GM13976 (cell line): ENCODE results near the gene MYRF.

Experiments used
- DNase-seq: peaks from one replicate; pipeline ENCODE4 v3.0.0; 2012; ENCODE audit warnings: low spot score
- CTCF ChIP-seq: IDR thresholded peaks from 2 replicates; pipeline ENCODE4 v1.5.1; 2012; ENCODE audit warnings: borderline replicate concordance, mild to moderate bottlenecking; ENCODE audit not compliant: insufficient read depth; ENCODE audit errors: extremely low read depth, missing control alignments, control extremely low read depth
- in situ Hi-C: fragments of 300-500 bp; cut with MboI; formaldehyde crosslinking; loops from one replicate; pipeline ENCODE4 v1.12.0; 2022; ENCODE audit warnings: low sequenced_read_pairs, mixed read lengths, inconsistent platforms; ENCODE audit not compliant: unreplicated experiment

The MYRF gene

GRCh38 chr11:61799665-61800284, 47.3 kb downstream of the MYRF start:
- no peak for DNase-seq
- TF ChIP-seq CTCF = no peak
- in situ Hi-C loops = loop anchor here (10.0 kb wide), 1 partner anchor 275 kb away; no protein-coding TSS in a partner anchor

DNA sequence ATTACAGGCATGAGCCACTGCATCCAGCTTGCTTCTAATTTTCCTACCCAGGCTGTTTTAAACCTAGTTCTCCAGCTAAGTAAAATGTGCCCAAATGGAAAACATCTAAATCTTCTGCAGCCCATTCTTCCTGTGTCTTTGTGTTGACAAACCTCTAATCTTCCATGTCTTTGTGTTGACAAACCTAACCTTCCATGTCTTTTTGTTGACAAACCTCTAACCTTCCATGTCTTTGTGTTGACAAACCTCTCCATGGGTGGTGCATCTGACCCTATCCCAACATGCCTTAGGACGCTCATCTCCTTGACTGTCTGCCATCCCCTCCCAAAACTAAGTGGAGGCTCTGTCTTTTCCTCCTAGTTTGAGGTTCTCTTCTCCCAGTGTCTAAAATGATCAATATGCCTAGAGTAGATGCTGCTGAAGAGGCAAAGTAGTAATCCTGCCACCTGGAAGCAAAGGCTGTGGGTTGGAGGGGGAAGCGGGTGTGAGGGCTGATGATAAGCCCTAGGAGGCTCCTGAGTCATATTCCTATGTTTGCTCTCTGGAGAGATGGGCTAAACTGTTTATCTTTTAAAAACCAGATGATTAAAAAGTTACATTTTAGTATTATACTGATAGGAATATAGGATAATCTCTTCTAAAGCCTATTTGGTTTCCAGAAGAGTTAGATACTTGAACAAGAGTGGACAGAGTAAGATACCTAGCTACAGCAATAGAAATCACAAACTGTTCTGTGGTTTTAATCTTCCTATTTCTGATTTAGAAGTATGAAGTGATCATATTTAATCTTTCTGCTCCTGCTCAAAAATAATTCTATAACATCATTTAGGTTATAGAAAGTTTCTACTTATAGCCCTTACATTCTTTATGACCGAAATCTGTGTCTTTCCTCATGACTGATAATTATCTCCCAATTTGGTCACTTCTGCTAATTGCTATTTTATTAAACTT, 48.2 kb downstream of the MYRF start:
- DNase-seq = no peak
- in situ Hi-C loops = no loop called here
- TF ChIP-seq CTCF = no peak

DNA sequence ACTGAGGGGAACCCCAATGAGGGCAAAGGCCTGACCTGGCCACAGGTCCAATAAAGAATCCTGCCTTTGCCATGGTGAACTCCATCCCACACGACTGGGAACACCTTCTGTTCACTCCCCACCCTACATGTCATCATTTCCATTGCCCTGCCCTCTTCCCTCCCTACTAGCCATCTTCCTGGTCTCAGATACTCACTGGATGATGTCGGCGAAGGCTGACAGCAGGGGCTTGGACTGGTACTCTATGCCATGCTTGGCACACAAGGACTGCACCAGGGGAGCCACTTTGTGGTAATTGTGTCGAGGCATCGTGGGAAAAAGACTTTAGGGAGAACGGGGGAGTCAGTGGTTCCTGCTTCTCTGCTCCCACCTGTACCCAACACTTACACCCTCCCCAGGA, 50.2 kb downstream of the MYRF start:
- no peak for DNase-seq
- in situ Hi-C loops = no loop called here
- TF ChIP-seq CTCF = no peak

GRCh38 chr11:61803889-61804647, 51.6 kb downstream of the MYRF start:
- in situ Hi-C loops = no loop called here
- no peak for TF ChIP-seq CTCF
- DNase-seq = no peak

DNA sequence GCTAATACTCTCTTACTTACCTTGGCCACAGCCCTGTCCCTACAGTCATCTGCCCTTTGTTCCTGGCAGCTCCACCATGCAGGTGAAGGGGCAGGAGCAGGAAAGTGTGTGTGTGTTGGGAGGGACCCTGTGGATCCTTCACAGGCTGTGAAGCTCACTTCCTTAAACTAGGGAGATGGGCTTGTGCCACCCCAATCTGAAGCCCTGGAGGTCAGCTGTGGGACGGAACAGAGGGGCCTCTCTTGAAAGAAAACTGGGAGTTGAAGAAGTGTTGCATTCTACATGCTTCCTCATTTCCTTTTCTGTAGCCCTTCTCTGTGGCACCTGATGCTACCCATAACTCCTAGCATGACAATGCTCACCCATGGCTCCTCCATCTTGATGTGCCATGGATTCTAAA, 52.7 kb downstream of the MYRF start:
- in situ Hi-C loops = no loop called here
- DNase-seq = no peak
- no peak for TF ChIP-seq CTCF

- TF ChIP-seq CTCF = no peak
- in situ Hi-C loops = no loop called here
Observed at GRCh38 chr11:61806785-61807184, 54.3 kb downstream of the MYRF start.

More at GRCh38 chr11:61806785-61807184, 54.3 kb downstream of the MYRF start:
- DNase-seq = no peak
